Measurements from ENCODE around the gene CLSTN2. TPM values are rescaled to one million over a fixed set of nuclear protein-coding genes. Genes with fewer than 3 reads are reported as not detected.

The CLSTN2 gene
- polyA plus RNA-seq, 3 donors = 1.4 to 1.8 (median 1.7) TPM

DNA sequence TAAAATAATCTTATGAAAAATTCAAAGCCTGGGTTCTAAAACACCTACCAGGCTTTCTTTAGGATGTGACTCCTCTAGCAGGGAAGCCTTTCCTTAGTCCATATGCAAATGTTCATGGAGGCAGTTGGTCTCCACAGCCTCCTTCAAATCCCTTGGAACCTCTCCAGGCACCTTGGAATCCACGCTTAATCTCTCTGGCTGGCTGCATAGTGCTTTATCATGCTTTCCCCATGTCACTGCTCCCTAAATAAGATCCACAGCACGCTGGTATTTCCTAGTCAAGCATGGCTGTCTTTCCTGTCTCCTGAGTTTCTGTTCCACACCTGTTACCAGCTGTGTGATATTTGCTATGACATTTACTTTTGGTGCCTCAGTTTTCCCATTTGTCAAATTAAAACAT is 71.3 kb downstream of the CLSTN2 start:
- DNase-seq = no peak

- no peak for DNase-seq
These were observed 72.1 kb downstream of the CLSTN2 start for GRCh38 chr3:140007081-140007480.

- no peak for DNase-seq
These were observed 73.2 kb downstream of the CLSTN2 start for GRCh38 chr3:140007911-140008869.

DNA sequence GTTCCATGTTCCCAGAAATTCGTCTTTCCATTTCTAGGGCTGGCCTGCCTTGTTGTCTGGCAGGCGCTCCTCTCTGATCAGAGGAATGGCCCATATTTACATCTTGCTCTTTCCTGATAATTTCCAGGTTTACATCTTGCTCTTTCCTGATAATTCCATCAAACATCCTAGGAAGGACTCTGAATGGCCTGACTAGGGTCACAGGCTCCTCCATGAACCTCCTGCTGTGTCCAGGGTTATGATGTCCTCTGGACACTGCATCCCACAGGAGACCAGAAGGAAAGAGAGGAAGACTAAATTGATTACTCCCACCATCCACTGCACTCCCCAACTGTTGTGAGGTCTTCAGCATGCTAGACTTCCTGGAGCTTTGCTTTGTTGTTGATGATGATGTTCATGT is 75.4 kb downstream of the CLSTN2 start:
- DNase-seq = no peak

- DNase-seq = no peak
These were observed 76.1 kb downstream of the CLSTN2 start for GRCh38 chr3:140011086-140011485.

- DNase-seq = no peak
These were observed 76.8 kb downstream of the CLSTN2 start for GRCh38 chr3:140011611-140012277.

DNA sequence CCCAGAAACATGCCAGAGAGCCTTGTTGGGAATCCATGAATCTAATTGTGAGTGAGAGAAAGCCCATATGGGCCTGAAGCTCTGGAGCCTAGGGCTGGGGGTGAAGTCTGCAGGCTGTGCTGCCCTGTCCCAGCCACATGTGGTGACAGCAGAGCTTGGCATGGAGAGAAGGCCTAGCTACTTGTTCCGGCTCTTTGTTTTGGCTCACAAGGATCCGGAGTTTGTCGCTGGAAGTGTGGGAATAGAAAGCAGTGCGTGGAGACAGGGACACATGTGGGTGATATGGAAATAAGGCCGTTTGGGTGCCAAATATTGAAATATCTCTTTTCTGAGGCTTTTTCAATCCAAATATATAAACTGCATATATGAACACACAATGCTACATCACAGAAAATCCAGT is 78.2 kb downstream of the CLSTN2 start:
- no peak for DNase-seq

GRCh38 chr3:140014831-140015495 is 80.0 kb downstream of the CLSTN2 start:
- DNase-seq = no peak

GRCh38 chr3:140015741-140016140 is 80.8 kb downstream of the CLSTN2 start:
- no peak for DNase-seq

GRCh38 chr3:140018556-140018955 is 83.6 kb downstream of the CLSTN2 start:
- DNase-seq = no peak

DNA sequence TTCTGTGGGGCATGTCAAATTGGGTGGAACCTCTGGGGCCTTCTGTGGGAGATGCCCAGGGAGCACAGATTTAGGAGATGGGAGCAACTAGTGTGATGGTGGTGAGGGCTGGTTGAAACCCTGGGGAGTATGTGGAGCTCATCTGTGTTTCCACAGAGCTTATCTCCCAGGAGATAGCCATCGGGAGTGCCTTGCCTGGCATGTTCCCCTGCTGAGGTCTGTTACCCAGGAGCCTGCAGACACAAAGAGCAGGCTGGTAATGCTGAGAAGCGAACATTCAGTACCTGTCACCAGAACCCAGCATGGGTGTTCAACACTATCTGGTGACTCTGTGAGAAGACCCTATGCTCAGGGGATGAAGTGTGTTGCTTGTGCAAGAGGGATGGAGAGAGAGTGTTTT is 85.0 kb downstream of the CLSTN2 start:
- no peak for DNase-seq

DNA sequence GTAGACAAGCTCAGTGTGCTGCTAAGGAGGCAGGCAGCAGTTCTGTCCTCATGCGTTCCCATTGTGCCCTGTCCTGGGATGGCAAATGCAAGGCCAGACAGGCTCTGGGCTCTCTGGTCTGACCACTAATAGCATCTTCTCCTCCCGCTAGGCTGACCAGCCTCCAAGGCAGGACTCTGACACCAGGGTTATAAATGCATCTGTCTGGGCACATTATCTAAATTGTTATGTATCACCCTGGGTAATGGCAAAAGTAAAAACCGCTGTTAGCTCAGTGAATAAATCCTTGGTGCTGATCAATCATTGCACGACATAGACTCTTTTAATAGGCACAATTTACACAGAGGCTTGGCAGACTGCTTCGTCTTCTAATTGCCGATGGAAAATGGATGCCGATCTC is 85.6 kb downstream of the CLSTN2 start:
- no peak for DNase-seq

DNA sequence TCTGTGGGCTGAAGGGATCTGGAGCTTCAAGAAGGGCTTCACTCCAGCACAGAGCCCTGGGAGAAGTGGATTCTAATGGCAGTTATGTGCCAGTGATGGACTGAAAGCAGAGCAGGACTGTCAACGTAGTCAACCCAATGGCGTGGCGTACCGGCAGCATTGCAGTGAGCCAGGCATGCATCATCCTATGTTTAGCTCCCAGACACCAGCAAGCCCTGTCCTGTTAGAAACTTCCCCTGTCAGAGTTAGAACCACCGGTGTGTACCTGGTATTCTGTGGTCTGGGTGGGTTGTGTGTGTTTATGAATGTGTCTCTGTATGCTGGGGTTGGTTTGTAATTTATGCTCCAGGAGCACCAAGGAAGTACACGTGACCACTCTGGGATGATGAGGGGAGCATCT is 86.3 kb downstream of the CLSTN2 start:
- DNase-seq = no peak

DNA sequence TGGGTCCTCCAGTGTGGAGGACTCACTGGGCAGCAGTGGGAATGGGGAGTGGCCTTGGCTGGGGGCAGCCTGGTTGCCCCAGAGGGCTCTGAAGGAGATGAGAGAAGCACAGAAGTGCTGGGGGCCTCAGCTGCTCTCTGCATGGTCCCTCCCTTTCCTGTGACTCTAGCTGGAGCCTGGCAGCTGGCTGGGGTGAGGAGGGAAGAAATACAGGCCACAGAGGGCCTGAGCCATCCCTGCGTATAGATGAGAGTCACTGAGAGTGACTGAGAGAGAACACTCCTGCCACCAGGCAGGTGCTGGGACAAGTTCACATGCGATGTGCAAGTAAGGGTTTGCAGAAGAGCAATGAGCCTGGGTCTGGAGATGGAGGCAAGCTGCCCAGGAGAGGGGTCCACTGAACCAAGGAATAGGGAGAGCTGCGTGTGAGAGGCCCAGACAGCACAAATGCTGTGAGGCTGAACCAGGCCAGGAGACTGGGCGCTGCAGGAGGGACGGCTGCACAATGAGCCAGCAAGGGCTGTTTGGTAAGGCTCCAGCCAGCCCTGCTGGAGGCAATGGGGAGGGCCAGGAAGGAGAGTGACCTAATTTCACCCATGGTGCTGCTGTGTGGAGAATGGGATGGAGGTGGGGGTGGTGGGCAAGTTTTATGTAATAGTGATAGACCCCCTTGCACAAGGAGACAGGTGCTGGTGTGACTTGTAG is 87.2 kb downstream of the CLSTN2 start:
- DNase-seq = no peak

DNA sequence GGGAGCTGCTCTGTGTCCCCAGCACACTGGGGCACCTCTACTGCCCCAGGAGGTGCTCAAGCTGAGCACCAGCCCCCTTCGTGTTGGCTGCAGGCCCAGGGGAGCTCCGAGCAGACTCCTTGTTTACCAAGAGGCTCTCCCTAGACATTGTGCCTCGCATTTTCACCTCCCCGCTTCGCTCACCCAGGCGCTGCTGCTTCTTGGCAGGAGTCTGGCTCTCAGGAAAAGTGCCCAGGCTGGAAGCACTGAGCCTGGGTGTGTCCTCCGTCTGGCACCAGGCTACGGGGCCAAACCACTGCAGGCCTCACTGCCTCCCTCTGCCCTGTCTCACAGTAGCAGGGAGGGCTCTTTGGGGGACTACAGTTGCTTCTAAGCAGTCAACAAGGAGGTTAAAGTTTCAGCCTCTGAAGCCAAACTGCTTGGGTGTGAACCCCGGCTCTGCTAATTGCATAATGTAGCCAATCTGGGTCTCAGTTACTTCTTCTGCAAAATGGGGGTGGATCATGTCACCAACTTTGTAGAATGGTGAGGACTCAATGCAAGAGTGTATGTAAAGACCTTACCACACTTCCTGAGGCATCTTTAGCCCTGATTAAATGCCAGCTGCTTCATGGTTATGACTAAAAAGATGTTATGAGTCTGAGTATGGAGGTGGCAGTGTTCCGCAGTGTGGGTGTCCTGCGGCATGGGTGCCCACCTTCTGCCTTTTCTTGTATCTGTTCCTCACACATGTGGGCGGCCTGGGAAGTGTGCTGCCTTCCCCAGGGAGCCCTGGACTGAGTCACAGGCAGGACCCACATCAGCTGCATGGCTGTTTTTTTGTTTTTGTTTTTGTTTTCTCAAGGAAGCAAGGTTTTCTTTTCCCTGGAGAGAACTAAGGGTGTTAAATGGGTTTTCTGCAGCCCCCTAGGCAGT is 88.9 kb downstream of the CLSTN2 start:
- no peak for DNase-seq

DNA sequence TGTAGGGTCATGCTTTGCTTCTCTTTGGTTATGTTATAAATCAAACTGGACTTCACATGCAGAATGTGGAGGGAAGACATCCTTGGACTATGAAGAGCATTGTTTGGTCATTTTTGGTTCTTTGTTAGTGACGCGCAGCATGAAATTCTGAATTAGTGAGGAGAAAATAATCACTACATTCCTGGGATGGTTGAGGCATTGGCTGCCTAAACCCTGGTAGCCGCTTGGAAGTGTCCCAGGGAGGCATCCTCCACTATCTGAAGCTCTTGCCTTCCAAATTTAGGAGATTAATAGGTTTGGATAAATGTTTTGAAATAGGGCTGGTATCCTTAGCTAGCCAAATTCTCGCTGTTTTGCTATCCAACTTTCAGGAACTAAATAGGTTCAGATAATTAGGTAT is 96.2 kb downstream of the CLSTN2 start:
- DNase-seq = no peak

- no peak for DNase-seq
These were observed 99.1 kb downstream of the CLSTN2 start for GRCh38 chr3:140034058-140034457.

DNA sequence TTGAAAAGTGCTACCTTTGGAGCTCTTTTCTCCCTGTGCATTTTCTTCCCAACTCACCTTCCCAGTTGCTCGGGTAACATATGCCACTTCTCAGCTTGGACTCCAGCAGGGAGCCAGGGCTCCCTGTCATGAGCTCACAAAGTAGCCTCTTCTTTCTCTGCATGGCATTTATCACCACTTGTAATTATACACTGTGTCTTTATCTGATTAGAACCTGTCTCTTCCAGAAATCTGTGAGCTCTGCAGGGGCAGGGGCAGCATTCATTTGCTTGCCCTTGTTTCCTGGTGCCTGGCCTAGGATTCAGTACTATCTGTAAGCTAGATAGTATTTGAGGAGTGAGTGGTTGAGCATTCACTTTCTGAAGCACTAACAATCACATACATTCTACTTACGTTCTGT is 100.9 kb downstream of the CLSTN2 start:
- no peak for DNase-seq

GRCh38 chr3:140050396-140050795 is 115.4 kb downstream of the CLSTN2 start:
- no peak for DNase-seq

- DNase-seq = no peak
These were observed 116.3 kb downstream of the CLSTN2 start for GRCh38 chr3:140051019-140051957.

All from renal pelvis (tissue), 4 donors.